ENCODE data around the gene HBG1.

Gene HBG1

DNA sequence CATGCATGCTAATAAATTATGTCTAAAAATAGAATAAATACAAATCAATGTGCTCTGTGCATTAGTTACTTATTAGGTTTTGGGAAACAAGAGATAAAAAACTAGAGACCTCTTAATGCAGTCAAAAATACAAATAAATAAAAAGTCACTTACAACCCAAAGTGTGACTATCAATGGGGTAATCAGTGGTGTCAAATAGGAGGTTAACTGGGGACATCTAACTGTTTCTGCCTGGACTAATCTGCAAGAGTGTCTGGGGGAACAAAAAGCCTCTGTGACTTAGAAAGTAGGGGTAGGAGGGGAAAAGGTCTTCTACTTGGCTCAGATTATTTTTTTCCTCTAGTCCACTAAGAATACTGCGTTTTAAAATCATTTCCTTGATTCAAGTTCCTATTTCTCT lies 22.0 kb downstream of the HBG1 start:
- H3K36me3 ChIP-seq = no peaks in the 10 kb centered on the region
- no peaks in the 10 kb centered on the region for H3K9me3 ChIP-seq
- TF ChIP-seq, protein P1, sequence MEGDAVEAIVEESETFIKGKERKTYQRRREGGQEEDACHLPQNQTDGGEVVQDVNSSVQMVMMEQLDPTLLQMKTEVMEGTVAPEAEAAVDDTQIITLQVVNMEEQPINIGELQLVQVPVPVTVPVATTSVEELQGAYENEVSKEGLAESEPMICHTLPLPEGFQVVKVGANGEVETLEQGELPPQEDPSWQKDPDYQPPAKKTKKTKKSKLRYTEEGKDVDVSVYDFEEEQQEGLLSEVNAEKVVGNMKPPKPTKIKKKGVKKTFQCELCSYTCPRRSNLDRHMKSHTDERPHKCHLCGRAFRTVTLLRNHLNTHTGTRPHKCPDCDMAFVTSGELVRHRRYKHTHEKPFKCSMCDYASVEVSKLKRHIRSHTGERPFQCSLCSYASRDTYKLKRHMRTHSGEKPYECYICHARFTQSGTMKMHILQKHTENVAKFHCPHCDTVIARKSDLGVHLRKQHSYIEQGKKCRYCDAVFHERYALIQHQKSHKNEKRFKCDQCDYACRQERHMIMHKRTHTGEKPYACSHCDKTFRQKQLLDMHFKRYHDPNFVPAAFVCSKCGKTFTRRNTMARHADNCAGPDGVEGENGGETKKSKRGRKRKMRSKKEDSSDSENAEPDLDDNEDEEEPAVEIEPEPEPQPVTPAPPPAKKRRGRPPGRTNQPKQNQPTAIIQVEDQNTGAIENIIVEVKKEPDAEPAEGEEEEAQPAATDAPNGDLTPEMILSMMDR (IDR thresholded peaks at IDR 0.05; ENCODE audit: low read depth, low read length) = no peak
- no peak for DNase-seq
- no peak overlapping the region for H3K4me3 ChIP-seq (ENCODE audit: low read depth, low read length)
- no peaks in the 10 kb centered on the region for H3K27me3 ChIP-seq
- H3K4me1 ChIP-seq = no peaks in the 10 kb centered on the region

DNA sequence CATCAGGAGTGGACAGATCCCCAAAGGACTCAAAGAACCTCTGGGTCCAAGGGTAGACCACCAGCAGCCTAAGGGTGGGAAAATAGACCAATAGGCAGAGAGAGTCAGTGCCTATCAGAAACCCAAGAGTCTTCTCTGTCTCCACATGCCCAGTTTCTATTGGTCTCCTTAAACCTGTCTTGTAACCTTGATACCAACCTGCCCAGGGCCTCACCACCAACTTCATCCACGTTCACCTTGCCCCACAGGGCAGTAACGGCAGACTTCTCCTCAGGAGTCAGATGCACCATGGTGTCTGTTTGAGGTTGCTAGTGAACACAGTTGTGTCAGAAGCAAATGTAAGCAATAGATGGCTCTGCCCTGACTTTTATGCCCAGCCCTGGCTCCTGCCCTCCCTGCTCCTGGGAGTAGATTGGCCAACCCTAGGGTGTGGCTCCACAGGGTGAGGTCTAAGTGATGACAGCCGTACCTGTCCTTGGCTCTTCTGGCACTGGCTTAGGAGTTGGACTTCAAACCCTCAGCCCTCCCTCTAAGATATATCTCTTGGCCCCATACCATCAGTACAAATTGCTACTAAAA lies 22.8 kb downstream of the HBG1 start, which contains the start of gene HBB:
HBB (minus strand) TSS at position 340 of the 579 bp plus-strand sequence; CDS start at position 290, 50 bp downstream.
- H3K4me3 ChIP-seq (ENCODE audit: low read depth, low read length) = no peak within 1 kb of the TSS
- no peaks in the 10 kb centered on the region for H3K36me3 ChIP-seq
- TF ChIP-seq, protein P1 (IDR thresholded peaks at IDR 0.05; ENCODE audit: low read depth, low read length) = no peak
- H3K9me3 ChIP-seq = no peaks in the 10 kb centered on the region
- no peak for DNase-seq
- no peaks in the 10 kb centered on the region for H3K27me3 ChIP-seq
- H3K4me1 ChIP-seq = no peaks in the 10 kb centered on the region

DNA sequence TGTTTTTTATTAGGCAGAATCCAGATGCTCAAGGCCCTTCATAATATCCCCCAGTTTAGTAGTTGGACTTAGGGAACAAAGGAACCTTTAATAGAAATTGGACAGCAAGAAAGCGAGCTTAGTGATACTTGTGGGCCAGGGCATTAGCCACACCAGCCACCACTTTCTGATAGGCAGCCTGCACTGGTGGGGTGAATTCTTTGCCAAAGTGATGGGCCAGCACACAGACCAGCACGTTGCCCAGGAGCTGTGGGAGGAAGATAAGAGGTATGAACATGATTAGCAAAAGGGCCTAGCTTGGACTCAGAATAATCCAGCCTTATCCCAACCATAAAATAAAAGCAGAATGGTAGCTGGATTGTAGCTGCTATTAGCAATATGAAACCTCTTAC lies 24.2 kb downstream of the HBG1 start:
- no peaks in the 10 kb centered on the region for H3K4me1 ChIP-seq
- no peaks in the 10 kb centered on the region for H3K36me3 ChIP-seq

GRCh38 chr11:5224538-5225479 lies 24.8 kb downstream of the HBG1 start:
- Histone ChIP-seq H3K9me3 (no peaks in the 10 kb centered on the region), H3K36me3 (no peaks in the 10 kb centered on the region), H3K4me3 (ENCODE audit: low read depth, low read length) (no peak overlapping the region), H3K4me1 (no peaks in the 10 kb centered on the region), H3K27me3 (no peaks in the 10 kb centered on the region)
- DNase-seq = no peak
- TF ChIP-seq, protein P1 (IDR thresholded peaks at IDR 0.05; ENCODE audit: low read depth, low read length) = no peak

More for the DNA sequence above, 24.2 kb downstream of the HBG1 start:
- Histone ChIP-seq H3K9me3 (no peaks in the 10 kb centered on the region), H3K27me3 (no peaks in the 10 kb centered on the region), H3K4me3 (ENCODE audit: low read depth, low read length) (no peak overlapping the region)
- no peak for DNase-seq
- TF ChIP-seq, protein P1 (IDR thresholded peaks at IDR 0.05; ENCODE audit: low read depth, low read length) = no peak

DNA sequence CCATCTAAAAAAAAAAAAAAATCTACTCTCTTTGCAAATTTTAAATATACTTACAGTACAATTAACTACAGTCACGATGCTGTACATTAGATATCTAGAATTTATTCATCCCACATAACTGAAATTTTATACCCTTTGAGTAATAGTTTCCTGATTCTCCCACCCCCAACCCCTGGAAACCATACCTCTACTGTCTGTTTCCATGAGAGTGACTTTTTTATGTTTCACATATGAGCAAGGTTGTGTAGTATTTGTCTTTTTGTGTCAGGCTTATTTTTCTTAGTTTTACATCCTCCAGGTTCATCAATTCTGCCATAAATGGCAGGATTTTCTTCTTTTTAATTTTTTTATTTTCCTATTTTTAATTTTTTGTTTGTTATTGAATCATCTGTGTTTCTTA lies 26.0 kb downstream of the HBG1 start:
- H3K4me1 ChIP-seq = no peaks in the 10 kb centered on the region
- no peak for DNase-seq
- H3K36me3 ChIP-seq = no peaks in the 10 kb centered on the region
- no peaks in the 10 kb centered on the region for H3K9me3 ChIP-seq
- H3K4me3 ChIP-seq (ENCODE audit: low read depth, low read length) = no peak overlapping the region
- H3K27me3 ChIP-seq = no peaks in the 10 kb centered on the region
- TF ChIP-seq, protein P1 (IDR thresholded peaks at IDR 0.05; ENCODE audit: low read depth, low read length) = no peak

DNA sequence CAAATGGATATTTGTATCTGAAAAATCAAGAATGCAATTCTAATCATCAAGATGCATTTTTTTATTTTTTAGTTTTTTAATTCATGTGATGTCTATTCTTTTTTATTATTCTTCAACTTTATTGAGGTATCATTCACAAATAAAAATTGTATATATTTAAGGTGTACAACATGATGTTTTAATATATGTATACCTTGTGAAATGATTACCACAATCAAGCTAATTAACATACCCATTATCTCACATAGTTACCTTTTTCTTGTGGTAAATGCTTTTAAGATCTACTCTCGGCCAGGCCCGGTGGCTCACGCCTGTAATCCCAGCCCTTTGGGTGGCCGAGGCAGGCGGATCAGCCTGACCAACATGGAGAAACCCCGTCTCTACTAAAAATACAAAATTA lies 26.5 kb downstream of the HBG1 start:
- H3K9me3 ChIP-seq = no peaks in the 10 kb centered on the region
- no peaks in the 10 kb centered on the region for H3K4me1 ChIP-seq
- TF ChIP-seq, protein P1 (IDR thresholded peaks at IDR 0.05; ENCODE audit: low read depth, low read length) = no peak
- H3K36me3 ChIP-seq = no peaks in the 10 kb centered on the region
- no peak for DNase-seq
- H3K27me3 ChIP-seq = no peaks in the 10 kb centered on the region
- H3K4me3 ChIP-seq (ENCODE audit: low read depth, low read length) = no peak overlapping the region
